ENCODE data around the gene ID3. TPM values are rescaled to one million over a fixed set of nuclear protein-coding genes. Genes with fewer than 3 reads are reported as not detected.
A peak's percentile ranks its signal among the peaks of the same experiment; 100 is the strongest.

Gene ID3
- total and polyA plus RNA-seq, 9 of the 15 experiments (the other 6 are each of a cell fraction or from before 2014, with no cell fraction given): 6.8 to 59.8 (median 23.5) TPM

- TF ChIP-seq ZNF318 (IDR thresholded peaks at IDR 0.05; ENCODE audit: borderline replicate concordance in 1 of 2, low read depth in 1 of 2) (peak in 1 of 2 experiments; percentile 19; a peak in 1 of 4 replicates), C11orf30 (IDR thresholded peaks at IDR 0.05; ENCODE audit: low read depth) (peak; percentile 87), ZNF76 (CRISPR knock-in tag; IDR thresholded peaks at IDR 0.05; ENCODE audit: borderline replicate concordance) (0 out of 2 replicates have a peak, but pooled peaks have one; percentile 54), REST (IDR thresholded peaks at IDR 0.05; ENCODE audit: borderline replicate concordance) (0 out of 2 replicates have a peak, but pooled peaks have one; percentile 3), REST (CRISPR knock-in tag; IDR thresholded peaks at IDR 0.05; ENCODE audit: low read depth) (no peak), COPS2 (conservative IDR thresholded peaks at IDR 0.05) (no peak), STAT6 (CRISPR knock-in tag; IDR thresholded peaks at IDR 0.05) (0 out of 2 replicates have a peak, but pooled peaks have one; percentile 79)
Observed at GRCh38 chr1:23528250-23528978, 30.9 kb downstream of the ID3 start (continued).
